OCI-LY1 (cell line): ENCODE measurements around the gene SLIRP.

Experiments used
- H2AFZ ChIP-seq: fragments of 200-600 bp; sonication (generic), shearing (Covaris generic); 2 replicates; pipeline ENCODE4 v1.6.0; 2014; ENCODE audit warnings: antibody characterized with exemption, mild to moderate bottlenecking, low read length
- H3F3A ChIP-seq: fragments of 200-600 bp; sonication (generic), shearing (Covaris generic); 2 replicates; pipeline ENCODE4 v1.6.0; 2014; ENCODE audit warnings: mild to moderate bottlenecking, antibody characterized with exemption, low read length, moderate library complexity; ENCODE audit not compliant: insufficient read depth
- H3K27ac ChIP-seq: fragments of 200-600 bp; sonication (generic); 2 replicates; pipeline ENCODE4 v1.5.1; 2014; ENCODE audit warnings: low read length, mixed run types, mild to moderate bottlenecking, low read depth; ENCODE audit not compliant: poor library complexity, severe bottlenecking
- H3K27me3 ChIP-seq: fragments of 200-600 bp; sonication (generic); 2 replicates; pipeline ENCODE4 v1.6.0; 2014; ENCODE audit warnings: antibody characterized with exemption, mild to moderate bottlenecking, low read length, moderate library complexity; ENCODE audit not compliant: insufficient read depth
- H3K36me3 ChIP-seq: fragments of 200-600 bp; sonication (generic); 2 replicates; pipeline ENCODE4 v1.6.1; 2014; ENCODE audit warnings: mild to moderate bottlenecking, antibody characterized with exemption, low read length, moderate library complexity, mixed read lengths; ENCODE audit not compliant: insufficient read depth
- H3K4me1 ChIP-seq: fragments of 200-600 bp; sonication (generic); 2 replicates; pipeline ENCODE4 v1.5.1; 2014; ENCODE audit warnings: mild to moderate bottlenecking, low read length, moderate library complexity; ENCODE audit not compliant: insufficient read depth, severe bottlenecking
- H3K4me2 ChIP-seq: fragments of 200-600 bp; sonication (generic), shearing (Covaris generic); 2 replicates; pipeline ENCODE4 v1.6.1; 2014; ENCODE audit warnings: low read length
- H3K4me3 ChIP-seq: fragments of 200-600 bp; sonication (generic); 2 replicates; pipeline ENCODE4 v1.5.1; 2014; ENCODE audit warnings: low read length, low read depth, mild to moderate bottlenecking, mixed read lengths; ENCODE audit not compliant: poor library complexity, severe bottlenecking
- H3K79me2 ChIP-seq: fragments of 200-600 bp; shearing (Covaris generic); 2 replicates; pipeline ENCODE4 v1.6.1; 2016; ENCODE audit warnings: mixed run types, low read length, mixed read lengths; ENCODE audit not compliant: insufficient read depth
- H3K9ac ChIP-seq: fragments of 200-600 bp; sonication (generic), shearing (Covaris generic); 2 replicates; pipeline ENCODE4 v1.6.1; 2014; ENCODE audit warnings: mild to moderate bottlenecking, low read length, mixed read lengths
- H3K9me2 ChIP-seq: fragments of 200-600 bp; sonication (generic), shearing (Covaris generic); 2 replicates; pipeline ENCODE4 v1.6.1; 2014; ENCODE audit warnings: low read depth, mild to moderate bottlenecking, low read length, mixed read lengths
- H3K9me3 ChIP-seq: fragments of 200-600 bp; shearing (Covaris generic); 2 replicates; pipeline ENCODE4 v1.6.1; 2014; ENCODE audit warnings: low read length, mixed read lengths
- H4K20me1 ChIP-seq: fragments of 200-600 bp; sonication (generic), shearing (Covaris generic); 2 replicates; pipeline ENCODE4 v1.6.0; 2016; ENCODE audit warnings: mild to moderate bottlenecking, low read length; ENCODE audit not compliant: insufficient read depth
- EZH2 ChIP-seq: fragments of 200-600 bp; sonication (generic), shearing (Covaris generic); IDR thresholded peaks from 2 replicates; pipeline ENCODE4 v1.8.0; 2017; ENCODE audit warnings: borderline replicate concordance, mixed run types, mild to moderate bottlenecking, antibody characterized with exemption, low read length, moderate library complexity, mixed read lengths
- TF ChIP-seq, protein P1 (sequence below): fragments of 200-600 bp; sonication (generic), shearing (Covaris generic); IDR thresholded peaks from 2 replicates; pipeline ENCODE4 v1.5.1; 2017; ENCODE audit warnings: mild to moderate bottlenecking, antibody characterized with exemption, low read length, moderate library complexity, mixed read lengths

The SLIRP gene

DNA sequence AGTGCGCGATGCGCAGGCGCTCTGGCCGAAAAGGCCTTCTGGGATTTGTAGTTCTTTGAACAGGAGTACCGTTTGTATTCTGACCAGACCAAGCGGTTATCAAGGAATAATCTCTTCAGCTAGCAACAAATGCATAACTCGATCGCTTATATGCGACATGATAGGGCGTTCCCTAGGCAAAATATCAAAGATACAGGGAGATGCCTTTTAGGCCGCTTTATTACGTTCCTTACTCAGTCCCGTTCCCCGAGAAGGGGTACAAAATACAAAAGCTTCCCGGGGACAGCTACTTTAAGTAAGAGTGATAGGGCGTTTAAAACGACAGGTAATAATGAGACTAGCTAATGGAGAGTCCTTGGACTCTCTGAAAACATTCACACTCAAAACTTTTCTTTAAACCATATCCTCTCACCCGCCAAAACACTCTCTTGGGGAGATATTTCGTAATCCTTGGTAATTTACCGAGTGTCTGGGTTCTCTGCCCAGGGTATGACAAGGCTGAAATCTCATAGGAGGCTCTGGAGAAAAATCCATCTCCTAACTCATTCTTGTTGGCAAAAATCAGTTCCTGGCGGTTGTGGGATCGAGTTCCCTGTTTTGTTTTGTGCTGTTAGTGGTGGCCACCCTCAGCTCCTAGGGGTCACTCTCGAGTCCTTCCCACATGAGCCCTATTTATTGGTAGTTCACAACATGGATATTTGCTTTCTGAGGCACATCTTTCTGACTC, 53.5 kb downstream of the SLIRP start:
- H3K4me2 ChIP-seq: peak overlapping the region; percentile 100
- H3K9me3 ChIP-seq: no peaks in the 10 kb centered on the region
- no peaks in the 10 kb centered on the region for H3F3A ChIP-seq
- H3K4me3 ChIP-seq: peak overlapping the region; percentile 98
- no peaks in the 10 kb centered on the region for H3K9me2 ChIP-seq
- peaks cover 47% of the 10 kb centered on the region for H3K4me1 ChIP-seq
- peak overlapping the region; percentile 99 for H2AFZ ChIP-seq
- H4K20me1 ChIP-seq: no peaks in the 10 kb centered on the region
- TF ChIP-seq, protein P1, sequence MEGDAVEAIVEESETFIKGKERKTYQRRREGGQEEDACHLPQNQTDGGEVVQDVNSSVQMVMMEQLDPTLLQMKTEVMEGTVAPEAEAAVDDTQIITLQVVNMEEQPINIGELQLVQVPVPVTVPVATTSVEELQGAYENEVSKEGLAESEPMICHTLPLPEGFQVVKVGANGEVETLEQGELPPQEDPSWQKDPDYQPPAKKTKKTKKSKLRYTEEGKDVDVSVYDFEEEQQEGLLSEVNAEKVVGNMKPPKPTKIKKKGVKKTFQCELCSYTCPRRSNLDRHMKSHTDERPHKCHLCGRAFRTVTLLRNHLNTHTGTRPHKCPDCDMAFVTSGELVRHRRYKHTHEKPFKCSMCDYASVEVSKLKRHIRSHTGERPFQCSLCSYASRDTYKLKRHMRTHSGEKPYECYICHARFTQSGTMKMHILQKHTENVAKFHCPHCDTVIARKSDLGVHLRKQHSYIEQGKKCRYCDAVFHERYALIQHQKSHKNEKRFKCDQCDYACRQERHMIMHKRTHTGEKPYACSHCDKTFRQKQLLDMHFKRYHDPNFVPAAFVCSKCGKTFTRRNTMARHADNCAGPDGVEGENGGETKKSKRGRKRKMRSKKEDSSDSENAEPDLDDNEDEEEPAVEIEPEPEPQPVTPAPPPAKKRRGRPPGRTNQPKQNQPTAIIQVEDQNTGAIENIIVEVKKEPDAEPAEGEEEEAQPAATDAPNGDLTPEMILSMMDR: peak; percentile 45; the same call in 1 of the 2 replicates
- no peak for TF ChIP-seq EZH2
- H3K9ac ChIP-seq: peak overlapping the region; percentile 96
- H3K36me3 ChIP-seq: peaks cover 26% of the 10 kb centered on the region; the same call in 1 of the 2 replicates
- H3K79me2 ChIP-seq: peaks cover 39% of the 10 kb centered on the region
- no peaks in the 10 kb centered on the region for H3K27me3 ChIP-seq
- no peak overlapping the region for H3K27ac ChIP-seq

DNA sequence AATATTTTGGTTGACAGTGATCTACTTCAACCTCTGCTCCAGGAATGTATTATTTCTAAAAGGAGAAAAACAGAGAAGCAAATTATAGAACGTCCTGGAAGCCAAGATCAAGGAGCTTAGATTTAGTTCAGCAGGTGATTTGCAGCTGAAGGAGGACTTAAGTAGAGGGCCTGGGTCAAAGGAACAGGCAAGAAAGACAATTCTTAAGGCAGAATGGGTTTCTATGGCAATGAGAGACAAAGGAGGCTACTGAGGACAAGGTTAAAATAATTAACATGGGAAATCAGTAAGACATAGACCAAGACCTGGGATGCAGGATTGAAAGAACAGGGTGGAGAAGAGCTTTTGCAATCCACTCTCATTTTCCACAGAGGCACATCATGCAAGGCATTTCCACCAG, 55.4 kb downstream of the SLIRP start:
- no peak overlapping the region for H3K4me3 ChIP-seq
- H3K4me1 ChIP-seq: peaks cover 43% of the 10 kb centered on the region
- H3K27ac ChIP-seq: no peak overlapping the region
- TF ChIP-seq EZH2: no peak
- TF ChIP-seq, protein P1: no peak
- H3K9me3 ChIP-seq: no peaks in the 10 kb centered on the region
- no peaks in the 10 kb centered on the region for H3F3A ChIP-seq
- H3K9ac ChIP-seq: no peak overlapping the region
- no peaks in the 10 kb centered on the region for H3K27me3 ChIP-seq
- H3K79me2 ChIP-seq: peaks cover 23% of the 10 kb centered on the region
- H3K9me2 ChIP-seq: no peaks in the 10 kb centered on the region
- no peaks in the 10 kb centered on the region for H4K20me1 ChIP-seq
- peak overlapping the region; percentile 79; the same call in 1 of the 2 replicates for H2AFZ ChIP-seq
- peaks cover 14% of the 10 kb centered on the region; the same call in 1 of the 2 replicates for H3K36me3 ChIP-seq
- H3K4me2 ChIP-seq: no peak overlapping the region

DNA sequence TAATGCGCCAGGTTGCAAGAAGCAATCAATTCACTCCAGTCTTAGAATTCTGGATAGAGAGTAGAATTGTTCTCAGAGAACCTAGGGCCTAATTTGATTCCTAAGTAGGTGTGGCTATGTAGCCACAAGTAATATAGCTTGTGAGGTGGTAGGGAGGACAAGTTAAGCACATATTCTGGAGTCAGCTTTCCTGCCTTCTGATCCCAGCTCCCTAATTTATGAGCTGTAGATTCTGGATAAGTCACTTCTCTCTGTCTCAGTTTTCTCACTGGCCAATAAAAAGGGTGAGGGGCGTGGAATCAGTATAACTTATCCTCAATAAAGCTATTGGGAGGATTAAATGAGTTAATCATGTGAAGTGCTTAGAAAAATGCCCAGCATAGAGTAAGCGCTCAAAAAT, 56.1 kb downstream of the SLIRP start:
- no peaks in the 10 kb centered on the region for H3K9me3 ChIP-seq
- TF ChIP-seq, protein P1: no peak
- TF ChIP-seq EZH2: no peak
- H3K27ac ChIP-seq: no peak overlapping the region
- H3K9me2 ChIP-seq: no peaks in the 10 kb centered on the region
- no peak overlapping the region for H3K4me2 ChIP-seq
- no peaks in the 10 kb centered on the region for H4K20me1 ChIP-seq
- H3K4me3 ChIP-seq: no peak overlapping the region
- H3K79me2 ChIP-seq: peaks cover 16% of the 10 kb centered on the region
- H3F3A ChIP-seq: no peaks in the 10 kb centered on the region
- peaks cover 36% of the 10 kb centered on the region for H3K4me1 ChIP-seq
- no peaks in the 10 kb centered on the region for H3K27me3 ChIP-seq
- no peak overlapping the region for H3K9ac ChIP-seq
- peaks cover 7% of the 10 kb centered on the region; the same call in 1 of the 2 replicates for H3K36me3 ChIP-seq
- H2AFZ ChIP-seq: no peak overlapping the region
